ENCODE results near the gene C1QA. TPM values are rescaled to one million over a fixed set of nuclear protein-coding genes. Genes with fewer than 3 reads are reported as not detected.

C1QA gene
- total RNA-seq, 2 experiments from 2014 or later, result not detected

GRCh38 chr1:22618056-22618455, 18.4 kb upstream of the C1QA start:
- CTCF ChIA-PET, result no interaction called here

GRCh38 chr1:22619252-22619651, 17.2 kb upstream of the C1QA start:
- POLR2A ChIA-PET, result no interaction called here
- Mint-ChIP-seq H3K27ac (no peak overlapping the region), H3K4me3 (no peak overlapping the region), H3K4me1 (no peaks in the 10 kb centered on the region), H3K36me3 (ENCODE audit: low read depth) (no peaks in the 10 kb centered on the region), H3K9me3 (no peaks in the 10 kb centered on the region), H3K27me3 (peaks cover 5% of the 10 kb centered on the region)
- CTCF ChIA-PET, result no interaction called here
- no peak for DNase-seq

More at GRCh38 chr1:22618056-22618455, 18.4 kb upstream of the C1QA start:
- H3K4me3 Mint-ChIP-seq, result no peak overlapping the region
- H3K36me3 Mint-ChIP-seq (ENCODE audit: low read depth), result no peaks in the 10 kb centered on the region
- no peak overlapping the region for H3K27ac Mint-ChIP-seq
- H3K9me3 Mint-ChIP-seq, result no peaks in the 10 kb centered on the region
- DNase-seq, result no peak
- no peaks in the 10 kb centered on the region for H3K4me1 Mint-ChIP-seq
- H3K27me3 Mint-ChIP-seq, result peaks cover 5% of the 10 kb centered on the region
- POLR2A ChIA-PET, result no interaction called here

GRCh38 chr1:22619798-22620197, 16.6 kb upstream of the C1QA start:
- ChIA-PET POLR2A (no interaction called here), CTCF (no interaction called here)
- Mint-ChIP-seq H3K36me3 (ENCODE audit: low read depth) (no peaks in the 10 kb centered on the region), H3K4me1 (no peaks in the 10 kb centered on the region), H3K9me3 (no peaks in the 10 kb centered on the region), H3K27me3 (peaks cover 5% of the 10 kb centered on the region), H3K27ac (no peak overlapping the region), H3K4me3 (no peak overlapping the region)
- no peak for DNase-seq

- Mint-ChIP-seq H3K4me1 (no peaks in the 10 kb centered on the region), H3K36me3 (ENCODE audit: low read depth) (no peaks in the 10 kb centered on the region), H3K9me3 (no peaks in the 10 kb centered on the region), H3K4me3 (no peak overlapping the region), H3K27ac (no peak overlapping the region), H3K27me3 (peaks cover 5% of the 10 kb centered on the region)
- CTCF ChIA-PET, result no interaction called here
- DNase-seq, result no peak
- POLR2A ChIA-PET, result no interaction called here
These were observed 14.7 kb upstream of the C1QA start for GRCh38 chr1:22621761-22622160.

- H3K36me3 Mint-ChIP-seq (ENCODE audit: low read depth), result no peaks in the 10 kb centered on the region
- CTCF ChIA-PET, result interaction anchor here (0.5 to 0.7 kb wide), 2 partner anchors 34 to 431 kb away, joined by 3 read pairs; no protein-coding TSS in a partner anchor
- H3K4me3 Mint-ChIP-seq, result no peak overlapping the region
- H3K4me1 Mint-ChIP-seq, result no peaks in the 10 kb centered on the region
- H3K9me3 Mint-ChIP-seq, result no peaks in the 10 kb centered on the region
- H3K27me3 Mint-ChIP-seq, result peaks cover 12% of the 10 kb centered on the region
- POLR2A ChIA-PET, result no interaction called here
- no peak for DNase-seq
- H3K27ac Mint-ChIP-seq, result no peak overlapping the region
These were observed 11.0 kb upstream of the C1QA start for GRCh38 chr1:22625262-22625925.

- DNase-seq, result no peak
- no peaks in the 10 kb centered on the region for H3K36me3 Mint-ChIP-seq (ENCODE audit: low read depth)
- H3K27ac Mint-ChIP-seq, result no peak overlapping the region
- H3K4me3 Mint-ChIP-seq, result no peak overlapping the region
- peaks cover 12% of the 10 kb centered on the region for H3K27me3 Mint-ChIP-seq
- ChIA-PET CTCF (interaction anchor here (1.3 kb wide), 1 partner anchor 9 kb away, joined by 3 read pairs; no protein-coding TSS in a partner anchor), POLR2A (no interaction called here)
- H3K9me3 Mint-ChIP-seq, result no peaks in the 10 kb centered on the region
- no peaks in the 10 kb centered on the region for H3K4me1 Mint-ChIP-seq
These were observed 9.9 kb upstream of the C1QA start for GRCh38 chr1:22626237-22627157.

GRCh38 chr1:22627331-22627730, 9.1 kb upstream of the C1QA start:
- no peak overlapping the region for H3K4me3 Mint-ChIP-seq
- no peak for DNase-seq
- no peak overlapping the region for H3K27ac Mint-ChIP-seq
- H3K36me3 Mint-ChIP-seq (ENCODE audit: low read depth), result no peaks in the 10 kb centered on the region
- CTCF ChIA-PET, result interaction anchor here (1.3 kb wide), 1 partner anchor 10 kb away, joined by 3 read pairs; no protein-coding TSS in a partner anchor
- no peaks in the 10 kb centered on the region for H3K9me3 Mint-ChIP-seq
- peaks cover 15% of the 10 kb centered on the region for H3K27me3 Mint-ChIP-seq
- H3K4me1 Mint-ChIP-seq, result no peaks in the 10 kb centered on the region
- POLR2A ChIA-PET, result no interaction called here

GRCh38 chr1:22628698-22629444, 7.6 kb upstream of the C1QA start:
- H3K36me3 Mint-ChIP-seq (ENCODE audit: low read depth), result no peaks in the 10 kb centered on the region
- H3K4me3 Mint-ChIP-seq, result no peak overlapping the region
- no peaks in the 10 kb centered on the region for H3K4me1 Mint-ChIP-seq
- H3K9me3 Mint-ChIP-seq, result no peaks in the 10 kb centered on the region
- DNase-seq, result no peak
- peaks cover 15% of the 10 kb centered on the region for H3K27me3 Mint-ChIP-seq
- CTCF ChIA-PET, result no interaction called here
- POLR2A ChIA-PET, result no interaction called here
- no peak overlapping the region for H3K27ac Mint-ChIP-seq

GRCh38 chr1:22629886-22630285, 6.5 kb upstream of the C1QA start:
- POLR2A ChIA-PET, result no interaction called here

GRCh38 chr1:22633697-22634463, 2.5 kb upstream of the C1QA start:
- Mint-ChIP-seq H3K4me1 (no peaks in the 10 kb centered on the region), H3K4me3 (no peak overlapping the region), H3K27me3 (peaks cover 16% of the 10 kb centered on the region), H3K36me3 (ENCODE audit: low read depth) (no peaks in the 10 kb centered on the region), H3K27ac (no peak overlapping the region), H3K9me3 (no peaks in the 10 kb centered on the region)
- DNase-seq, result no peak
- ChIA-PET POLR2A (interaction anchor here (0.6 kb wide), 1 partner anchor 100 kb away, joined by 8 read pairs; no protein-coding TSS in a partner anchor), CTCF (no interaction called here)

More at GRCh38 chr1:22629886-22630285, 6.5 kb upstream of the C1QA start:
- peaks cover 15% of the 10 kb centered on the region for H3K27me3 Mint-ChIP-seq
- H3K36me3 Mint-ChIP-seq (ENCODE audit: low read depth), result no peaks in the 10 kb centered on the region
- CTCF ChIA-PET, result no interaction called here
- DNase-seq, result no peak
- no peaks in the 10 kb centered on the region for H3K9me3 Mint-ChIP-seq
- H3K4me3 Mint-ChIP-seq, result no peak overlapping the region
- H3K27ac Mint-ChIP-seq, result peak overlapping the region; percentile 2
- no peaks in the 10 kb centered on the region for H3K4me1 Mint-ChIP-seq

- no peaks in the 10 kb centered on the region for H3K4me1 Mint-ChIP-seq
- ChIA-PET CTCF (interaction anchor here (0.7 to 0.8 kb wide), 2 partner anchors 174 to 219 kb away, joined by 3 to 5 read pairs; no protein-coding TSS in a partner anchor), POLR2A (no interaction called here)
- DNase-seq, result no peak
- H3K4me3 Mint-ChIP-seq, result no peak overlapping the region
- no peaks in the 10 kb centered on the region for H3K36me3 Mint-ChIP-seq (ENCODE audit: low read depth)
- no peaks in the 10 kb centered on the region for H3K9me3 Mint-ChIP-seq
- no peak overlapping the region for H3K27ac Mint-ChIP-seq
- H3K27me3 Mint-ChIP-seq, result peaks cover 6% of the 10 kb centered on the region
These were observed 992 bp upstream of the C1QA start for GRCh38 chr1:22635436-22635835.

GRCh38 chr1:22636927-22637326, 499 bp downstream of the C1QA start:
- DNase-seq, result no peak
- H3K4me1 Mint-ChIP-seq, result no peaks in the 10 kb centered on the region
- no peak overlapping the region for H3K4me3 Mint-ChIP-seq
- ChIA-PET CTCF (no interaction called here), POLR2A (interaction anchor here (0.6 kb wide), 1 partner anchor 277 kb away, joined by 3 read pairs; no protein-coding TSS in a partner anchor)
- peaks cover 3% of the 10 kb centered on the region for H3K27me3 Mint-ChIP-seq
- no peaks in the 10 kb centered on the region for H3K36me3 Mint-ChIP-seq (ENCODE audit: low read depth)
- no peak overlapping the region for H3K27ac Mint-ChIP-seq
- H3K9me3 Mint-ChIP-seq, result no peaks in the 10 kb centered on the region
